Lower leg skin (tissue), 4 donors: ENCODE measurements around the gene KCNB1. TPM values are rescaled to one million over a fixed set of nuclear protein-coding genes. Genes with fewer than 3 reads are reported as not detected.

Experiments used
- DNase-seq, 2 donors: peaks; one replicate each; pipeline ENCODE4 v3.0.0-alpha.2; 2019; ENCODE audit warnings: low spot score in 2 of 2
- H3K4me3 ChIP-seq: fragments of 200-600 bp; sonication (generic); 2 replicates; pipeline ENCODE4 v1.5.1; 2017; ENCODE audit warnings: mild to moderate bottlenecking, low read depth; ENCODE audit not compliant: poor library complexity, severe bottlenecking
- POLR2A ChIP-seq, 2 donors: fragments of 450-650 bp; IDR thresholded peaks; one replicate each; pipeline ENCODE4 v1.6.1; 2016 to 2017; ENCODE audit warnings: antibody characterized with exemption in 2 of 2, mild to moderate bottlenecking in 1 of 2, moderate library complexity in 1 of 2
- WGBS, 2 donors: methylation state at CpG; one replicate each; pipeline ENCODE4 v1.1.5; 2018; 5-methylcytosine and 5-hydroxymethylcytosine counted together
- intact Hi-C: fragments of 100-400 bp; cut with DNase I; formaldehyde crosslinking; loops from one replicate; pipeline ENCODE4 v1.15.0; 2023; ENCODE audit warnings: low total_unique reads
- total RNA-seq, 4 donors: library from RNA; depleted of rRNA; stranded (reverse); fragments of >200 nt; gene quantifications; one replicate each; pipeline ENCODE4 v1.1.0, GENCODE V29; 2016
- TF ChIP-seq, protein P1 (sequence below), 3 donors: fragments of 450-650 bp; IDR thresholded peaks; one replicate each; pipeline ENCODE4 v1.5.1; 2016; ENCODE audit warnings: antibody characterized with exemption in 3 of 3, mild to moderate bottlenecking in 3 of 3, moderate library complexity in 2 of 3

KCNB1 gene
- total RNA-seq, 4 donors from 2014 or later: 0.30 to 5.2 (median 0.81) TPM

DNA sequence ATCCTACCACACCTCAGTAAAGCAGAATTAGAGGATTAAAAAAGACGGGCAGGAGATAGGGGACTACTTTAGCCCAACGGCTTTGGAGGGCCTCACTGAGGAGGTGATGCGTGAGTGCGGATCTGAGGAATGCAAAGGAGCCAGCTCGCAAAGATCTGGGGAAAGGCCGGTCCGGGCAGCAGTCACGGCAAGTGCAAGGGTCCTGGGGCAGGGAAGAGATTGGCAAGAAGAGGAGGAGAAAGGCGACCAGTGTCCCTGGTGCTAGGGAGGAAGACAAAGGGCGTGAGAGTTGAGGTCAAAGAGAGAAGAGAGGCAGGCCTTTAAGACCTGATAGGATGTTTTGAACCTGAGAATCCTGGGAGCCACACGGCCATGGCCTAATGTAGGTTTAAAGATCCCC is 86.8 kb downstream of the KCNB1 start:
- H3K4me3 ChIP-seq: no peak overlapping the region
- DNase-seq: no peak
- TF ChIP-seq, protein P1, sequence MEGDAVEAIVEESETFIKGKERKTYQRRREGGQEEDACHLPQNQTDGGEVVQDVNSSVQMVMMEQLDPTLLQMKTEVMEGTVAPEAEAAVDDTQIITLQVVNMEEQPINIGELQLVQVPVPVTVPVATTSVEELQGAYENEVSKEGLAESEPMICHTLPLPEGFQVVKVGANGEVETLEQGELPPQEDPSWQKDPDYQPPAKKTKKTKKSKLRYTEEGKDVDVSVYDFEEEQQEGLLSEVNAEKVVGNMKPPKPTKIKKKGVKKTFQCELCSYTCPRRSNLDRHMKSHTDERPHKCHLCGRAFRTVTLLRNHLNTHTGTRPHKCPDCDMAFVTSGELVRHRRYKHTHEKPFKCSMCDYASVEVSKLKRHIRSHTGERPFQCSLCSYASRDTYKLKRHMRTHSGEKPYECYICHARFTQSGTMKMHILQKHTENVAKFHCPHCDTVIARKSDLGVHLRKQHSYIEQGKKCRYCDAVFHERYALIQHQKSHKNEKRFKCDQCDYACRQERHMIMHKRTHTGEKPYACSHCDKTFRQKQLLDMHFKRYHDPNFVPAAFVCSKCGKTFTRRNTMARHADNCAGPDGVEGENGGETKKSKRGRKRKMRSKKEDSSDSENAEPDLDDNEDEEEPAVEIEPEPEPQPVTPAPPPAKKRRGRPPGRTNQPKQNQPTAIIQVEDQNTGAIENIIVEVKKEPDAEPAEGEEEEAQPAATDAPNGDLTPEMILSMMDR (IDR thresholded peaks at IDR 0.05): no peak
- TF ChIP-seq POLR2A (IDR thresholded peaks at IDR 0.05): no peak
- 83 to 84% methylated on average over 11 of the region's 11 CpGs for WGBS, 2 donors
- intact Hi-C loops: no loop called here

DNA sequence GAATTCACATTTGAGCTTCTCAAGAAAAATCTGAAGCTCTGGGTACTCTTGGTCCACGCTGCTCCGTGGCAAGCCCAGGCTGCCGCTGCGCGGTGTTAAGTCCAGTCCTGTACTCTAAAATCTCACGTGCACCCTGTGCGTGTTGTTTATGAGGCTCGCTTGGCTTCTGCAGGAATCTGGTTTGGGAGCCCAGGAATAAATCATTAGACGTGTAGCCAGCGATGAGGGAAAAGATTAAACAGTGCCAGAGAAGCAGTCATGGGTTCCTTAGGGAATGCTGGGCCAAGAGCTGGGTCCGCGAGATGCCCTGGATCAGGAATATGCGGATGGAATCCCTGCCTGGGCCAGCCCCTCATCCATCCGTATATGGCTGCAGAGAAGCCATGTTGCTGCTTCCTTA is 87.3 kb downstream of the KCNB1 start:
- intact Hi-C loops: no loop called here
- DNase-seq: peak; percentile 74 to 87
- 30 to 32% methylated on average over 14 of the region's 14 CpGs for WGBS, 2 donors
- no peak overlapping the region for H3K4me3 ChIP-seq
- TF ChIP-seq, protein P1 (IDR thresholded peaks at IDR 0.05): no peak
- TF ChIP-seq POLR2A (IDR thresholded peaks at IDR 0.05): no peak

DNA sequence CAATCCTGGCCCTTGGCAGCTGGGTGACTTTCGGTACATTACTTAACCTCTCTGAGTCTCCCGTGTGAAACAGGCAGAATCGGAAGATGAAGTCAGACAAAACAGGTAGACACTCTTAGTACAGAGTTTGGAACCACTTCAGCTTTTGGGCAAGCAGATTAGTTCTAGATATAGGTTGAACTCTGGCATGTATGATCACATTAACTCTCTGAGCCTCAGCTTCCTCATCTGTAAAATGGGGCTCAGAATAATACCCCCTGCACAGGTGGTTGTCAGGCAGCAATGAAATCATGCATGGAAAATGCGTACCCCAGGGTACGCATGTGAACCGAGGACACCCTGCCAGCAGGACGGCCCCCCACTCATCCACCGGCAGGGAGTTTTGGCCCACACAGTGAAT is 87.7 kb downstream of the KCNB1 start:
- TF ChIP-seq POLR2A (IDR thresholded peaks at IDR 0.05): no peak
- TF ChIP-seq, protein P1 (IDR thresholded peaks at IDR 0.05): no peak
- 47 to 58% methylated on average over 8 of the region's 8 CpGs for WGBS, 2 donors
- DNase-seq: no peak
- intact Hi-C loops: no loop called here
- no peak overlapping the region for H3K4me3 ChIP-seq

DNA sequence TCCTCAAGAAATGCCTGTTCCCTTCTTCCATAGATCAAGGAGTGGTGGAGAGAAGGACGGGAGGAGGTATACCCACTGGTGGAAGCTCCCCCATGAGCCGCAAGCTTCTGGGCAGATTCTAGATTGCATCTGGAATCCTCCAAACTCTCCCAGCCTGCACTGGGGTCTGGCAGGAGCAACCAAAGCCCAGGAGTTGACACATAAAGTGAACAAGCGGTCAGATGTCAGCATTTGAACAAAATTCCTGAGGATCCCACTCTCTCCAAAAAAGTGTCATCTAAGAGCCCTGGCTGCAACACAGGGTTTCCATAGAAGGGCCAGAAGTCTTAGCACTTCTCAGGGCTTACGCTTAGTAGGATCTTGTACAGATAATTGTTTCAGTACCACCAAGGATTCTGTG is 88.2 kb downstream of the KCNB1 start:
- DNase-seq: peak in 1 of 2 donors; percentile 60
- 60 to 69% methylated on average over 4 of the region's 4 CpGs for WGBS, 2 donors
- TF ChIP-seq POLR2A (IDR thresholded peaks at IDR 0.05): no peak
- TF ChIP-seq, protein P1 (IDR thresholded peaks at IDR 0.05): no peak
- intact Hi-C loops: no loop called here
- H3K4me3 ChIP-seq: no peak overlapping the region

DNA sequence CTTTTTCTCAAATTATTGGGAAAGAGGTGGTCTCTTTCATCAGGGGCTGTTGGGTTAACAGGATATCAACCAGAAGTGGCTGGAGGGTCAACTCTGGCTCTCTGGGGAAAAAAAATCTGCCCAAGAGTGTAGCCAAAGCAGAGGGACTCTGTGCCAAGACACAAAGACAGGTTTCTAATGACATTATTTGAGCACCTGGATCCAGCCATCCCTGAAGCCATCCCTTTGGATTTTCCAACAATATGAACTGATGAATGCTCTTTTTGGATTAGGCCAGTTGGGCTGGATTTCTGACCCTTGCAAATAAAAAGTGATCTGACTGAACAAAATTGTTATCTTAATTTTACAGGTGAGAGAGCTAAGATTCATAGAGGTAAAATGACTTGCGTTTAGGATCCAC is 88.7 kb downstream of the KCNB1 start:
- DNase-seq: no peak
- H3K4me3 ChIP-seq: no peak overlapping the region
- no peak for TF ChIP-seq POLR2A (IDR thresholded peaks at IDR 0.05)
- TF ChIP-seq, protein P1 (IDR thresholded peaks at IDR 0.05): no peak
- intact Hi-C loops: no loop called here
- 69 to 83% methylated on average over 1 of the region's 1 CpG for WGBS, 2 donors

DNA sequence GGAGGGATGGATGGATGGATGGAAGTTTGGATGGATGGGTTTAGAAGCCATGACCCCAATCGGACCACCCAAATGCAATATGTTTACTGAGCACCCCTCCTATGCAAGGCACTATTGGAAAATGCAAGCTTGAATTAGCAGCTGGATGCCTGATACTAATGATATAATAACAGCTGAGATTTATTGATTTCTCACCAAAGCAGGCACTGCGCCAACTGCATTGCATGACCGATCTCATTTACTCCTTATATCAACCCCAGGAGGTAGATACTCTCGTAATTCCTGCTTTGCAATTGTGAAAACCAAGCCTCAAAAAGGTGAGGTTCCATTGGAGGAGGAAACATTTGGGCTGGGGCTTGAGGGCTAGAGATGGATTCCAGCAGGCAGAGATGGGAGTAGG is 89.7 kb downstream of the KCNB1 start:
- WGBS, 2 donors: 53 to 61% methylated on average over 4 of the region's 4 CpGs
- no peak for DNase-seq
- TF ChIP-seq, protein P1 (IDR thresholded peaks at IDR 0.05): peak in 1 of 3 donors; percentile 10
- no peak for TF ChIP-seq POLR2A (IDR thresholded peaks at IDR 0.05)
- no peak overlapping the region for H3K4me3 ChIP-seq
- intact Hi-C loops: no loop called here
